Fibroblast of lung (primary cell): ENCODE results near the gene ZNF33B. TPM values are rescaled to one million over a fixed set of nuclear protein-coding genes. Genes with fewer than 3 reads are reported as not detected.
A peak's percentile ranks its signal among the peaks of the same experiment; 100 is the strongest.
"Not testable (repeated sequence)": the region's sequence is repeated elsewhere in the genome, so short reads cannot be mapped to it uniquely, and the experiment has no call there.

Experiments used
- DNase-seq, 2 donors: peaks; one replicate each; pipeline versions ENCODE4 v3.0.0 to v3.0.0-alpha.2; 2010; ENCODE audit warnings: low read depth in 2 of 2
- H2AFZ ChIP-seq: 2 replicates; pipeline ENCODE4 v1.5.1; 2012; ENCODE audit warnings: low read length, control low read depth, inconsistent platforms
- H3K27ac ChIP-seq: 2 replicates; pipeline ENCODE4 v1.5.1; 2011; ENCODE audit warnings: low read length, control low read depth; ENCODE audit not compliant: insufficient read depth
- H3K27me3 ChIP-seq: 2 replicates; pipeline ENCODE4 v1.5.1; 2011; ENCODE audit warnings: mild to moderate bottlenecking, low read length; ENCODE audit not compliant: control insufficient read depth, insufficient read depth
- H3K36me3 ChIP-seq: 2 replicates; pipeline ENCODE4 v1.5.1; 2011; ENCODE audit warnings: low read length; ENCODE audit not compliant: control insufficient read depth, insufficient read depth
- H3K4me1 ChIP-seq: 2 replicates; pipeline ENCODE4 v1.5.1; 2011; ENCODE audit warnings: low read length; ENCODE audit not compliant: control insufficient read depth, insufficient read depth; ENCODE audit errors: extremely low read depth
- H3K4me2 ChIP-seq: 2 replicates; pipeline ENCODE4 v1.5.1; 2011; ENCODE audit warnings: low read length, control low read depth; ENCODE audit not compliant: insufficient read depth; ENCODE audit errors: extremely low read depth
- H3K4me3 ChIP-seq, 4 experiments: fragments of 200-600 bp in 1 of 4; sonication (generic) in 1 of 4; replicated peaks in 1 of 4; 2 replicates each; pipeline ENCODE4 v1.5.1; 2011 to 2016; ENCODE audit warnings: low read length in 4 of 4, low read depth in 3 of 4, mild to moderate bottlenecking in 3 of 4, control low read depth in 2 of 4, inconsistent platforms in 1 of 4, mixed read lengths in 1 of 4; ENCODE audit not compliant: insufficient read depth in 1 of 4; ENCODE audit errors: control extremely low read depth in 1 of 4
- H3K79me2 ChIP-seq: 2 replicates; pipeline ENCODE4 v1.5.1; 2012; ENCODE audit warnings: mild to moderate bottlenecking, low read length, inconsistent platforms; ENCODE audit not compliant: control insufficient read depth, insufficient read depth
- H3K9ac ChIP-seq: 2 replicates; pipeline ENCODE4 v1.5.1; 2011; ENCODE audit warnings: mild to moderate bottlenecking, low read length, control low read depth; ENCODE audit not compliant: insufficient read depth
- H3K9me3 ChIP-seq: 2 replicates; pipeline ENCODE4 v1.5.1; 2012; ENCODE audit warnings: low read depth, low read length; ENCODE audit not compliant: control insufficient read depth, insufficient read depth
- H4K20me1 ChIP-seq: 2 replicates; pipeline ENCODE4 v1.5.1; 2011; ENCODE audit warnings: low read length; ENCODE audit not compliant: control insufficient read depth, insufficient read depth; ENCODE audit errors: extremely low read depth
- EZH2 ChIP-seq: IDR thresholded peaks from 2 replicates; pipeline ENCODE4 v1.5.1; 2012; ENCODE audit warnings: low read length, control low read depth, mild to moderate bottlenecking; ENCODE audit errors: missing control alignments
- polyA minus RNA-seq: library from RNA; depleted of rRNA, polyadenylated mRNA; stranded (reverse); fragments of >200 nt; gene quantifications from 2 replicates; pipeline ENCODE4 v1.2.3, GENCODE V29; 2011; ENCODE audit warnings: low replicate concordance
- polyA plus RNA-seq, 2 donors: library from polyadenylated mRNA; depleted of rRNA in 1 of 2; stranded (reverse) in 1 of 2; unstranded in 1 of 2; fragments of >200 nt; gene quantifications; 2 replicates each; pipeline ENCODE4 v1.2.1, GENCODE V29; 2011 to 2012; ENCODE audit warnings: missing spikeins in 1 of 2
- total RNA-seq: library from RNA; depleted of rRNA; stranded (reverse); fragments of >200 nt; gene quantifications from 2 replicates; pipeline ENCODE4 v1.2.1, GENCODE V29; 2014
- TF ChIP-seq, protein P1 (sequence below), 2 donors: IDR thresholded peaks in 1 of 2; conservative IDR thresholded peaks in 1 of 2; 1 replicate in 1 of 2; 2 replicates in 1 of 2; pipeline ENCODE4 v1.5.1; 2011 to 2012; ENCODE audit warnings: low read length in 2 of 2, control low read depth in 1 of 2, inconsistent platforms in 1 of 2, low read depth in 1 of 2, mild to moderate bottlenecking in 1 of 2

The ZNF33B gene
- total RNA-seq (7.8 and 10.0 TPM in 2 replicates), polyA plus RNA-seq (3.2 and 7.5 TPM in 2 replicates), polyA minus RNA-seq (9.7 TPM in 1 of 2 replicates, not detected in the other)
- 2.0 and 6.1 TPM in 2 replicates for polyA plus RNA-seq (2012)

DNA sequence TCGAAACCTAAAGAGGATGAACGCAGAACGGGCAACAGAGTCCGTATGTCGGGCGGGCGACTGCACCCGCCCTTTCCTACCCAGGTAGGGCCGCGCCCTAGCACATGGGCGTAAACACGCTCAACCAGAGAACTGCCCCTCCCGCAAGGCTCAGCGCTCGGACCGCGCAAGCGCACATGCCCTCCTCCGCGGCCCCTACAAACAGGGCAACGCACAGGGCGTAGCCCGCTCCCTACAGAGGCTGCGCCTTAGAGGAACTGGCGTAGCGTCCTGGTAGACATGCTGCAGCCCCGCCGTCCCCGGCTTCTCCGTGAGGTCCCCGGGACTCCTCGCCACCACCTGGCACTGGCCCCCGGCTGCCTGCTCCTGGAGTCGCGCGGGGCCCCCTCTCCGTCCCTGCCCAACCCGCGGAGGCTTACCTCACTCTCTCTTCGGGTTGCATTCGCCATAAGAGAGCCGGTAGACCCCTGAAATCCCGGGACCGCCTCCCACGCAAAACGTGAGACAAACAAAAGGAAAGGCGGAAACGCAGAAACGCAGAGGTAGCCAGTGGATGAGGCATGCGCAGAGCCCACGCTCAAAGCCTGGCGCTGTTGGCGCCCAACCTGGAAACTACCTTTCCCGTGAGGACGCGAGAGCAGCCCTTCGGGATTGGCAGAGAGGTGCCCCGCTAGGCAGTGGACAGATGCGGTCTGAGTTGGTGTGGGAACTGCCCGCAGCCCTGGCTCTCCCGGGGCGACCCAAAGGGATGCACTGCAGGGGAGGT, at the start of gene ZNF33B:
ZNF33B (minus strand) TSS at position 516 of the 766 bp plus-strand sequence. CDS start 1,642 bp downstream, outside the sequence.
- Histone ChIP-seq H3K9me3 (no peaks in the 10 kb centered on the region), H3K4me2 (peak within 1 kb of the TSS; percentile 76), H3K27me3 (no peaks in the 10 kb centered on the region), H3K4me1 (no peaks in the 10 kb centered on the region), H2AFZ (peak within 1 kb of the TSS; percentile 99), H3K27ac (peak within 1 kb of the TSS; percentile 81), H3K36me3 (no peaks in the 10 kb centered on the region), H3K4me3 (peak within 1 kb of the TSS; percentile 81 to 94 (median 84)), H4K20me1 (no peaks in the 10 kb centered on the region), H3K9ac (peak within 1 kb of the TSS; percentile 78), H3K79me2 (no peaks in the 10 kb centered on the region)
- no peak for TF ChIP-seq EZH2
- peak; percentile 89 to 93 for DNase-seq

DNA sequence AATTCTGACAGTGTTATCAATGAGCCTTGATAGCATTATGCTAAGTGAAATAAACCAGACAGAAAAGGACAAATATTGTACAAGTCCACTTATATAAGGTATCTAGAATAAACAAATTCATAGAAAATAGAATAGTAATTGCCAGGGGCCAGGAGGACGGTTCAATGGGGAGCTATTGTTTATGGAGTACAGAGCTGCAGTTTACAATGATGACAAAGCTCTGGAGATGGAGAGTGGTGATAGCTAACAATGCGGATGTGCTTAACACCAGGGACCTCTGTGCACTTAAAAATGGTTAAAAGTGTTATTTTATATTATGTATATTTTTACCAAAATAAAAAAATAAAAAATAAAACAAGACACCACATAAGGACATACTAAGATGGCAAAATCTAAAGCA, 46.1 kb upstream of the ZNF33B start:
- Histone ChIP-seq H3K9ac (no peak overlapping the region), H3K36me3 (no peaks in the 10 kb centered on the region), H3K9me3 (no peaks in the 10 kb centered on the region), H3K4me2 (no peak overlapping the region), H4K20me1 (no peaks in the 10 kb centered on the region), H3K27ac (no peak overlapping the region), H3K79me2 (no peaks in the 10 kb centered on the region), H3K27me3 (no peaks in the 10 kb centered on the region), H3K4me3 (no peak overlapping the region), H3K4me1 (no peaks in the 10 kb centered on the region), H2AFZ (no peak overlapping the region)
- DNase-seq: no peak
- TF ChIP-seq, protein P1, sequence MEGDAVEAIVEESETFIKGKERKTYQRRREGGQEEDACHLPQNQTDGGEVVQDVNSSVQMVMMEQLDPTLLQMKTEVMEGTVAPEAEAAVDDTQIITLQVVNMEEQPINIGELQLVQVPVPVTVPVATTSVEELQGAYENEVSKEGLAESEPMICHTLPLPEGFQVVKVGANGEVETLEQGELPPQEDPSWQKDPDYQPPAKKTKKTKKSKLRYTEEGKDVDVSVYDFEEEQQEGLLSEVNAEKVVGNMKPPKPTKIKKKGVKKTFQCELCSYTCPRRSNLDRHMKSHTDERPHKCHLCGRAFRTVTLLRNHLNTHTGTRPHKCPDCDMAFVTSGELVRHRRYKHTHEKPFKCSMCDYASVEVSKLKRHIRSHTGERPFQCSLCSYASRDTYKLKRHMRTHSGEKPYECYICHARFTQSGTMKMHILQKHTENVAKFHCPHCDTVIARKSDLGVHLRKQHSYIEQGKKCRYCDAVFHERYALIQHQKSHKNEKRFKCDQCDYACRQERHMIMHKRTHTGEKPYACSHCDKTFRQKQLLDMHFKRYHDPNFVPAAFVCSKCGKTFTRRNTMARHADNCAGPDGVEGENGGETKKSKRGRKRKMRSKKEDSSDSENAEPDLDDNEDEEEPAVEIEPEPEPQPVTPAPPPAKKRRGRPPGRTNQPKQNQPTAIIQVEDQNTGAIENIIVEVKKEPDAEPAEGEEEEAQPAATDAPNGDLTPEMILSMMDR (conservative IDR thresholded peaks at IDR 0.05 in 1 of 2, IDR thresholded peaks at IDR 0.05 in 1 of 2; ENCODE audit: low read depth in 1 of 2, low read length in 2 of 2): no peak
- no peak for TF ChIP-seq EZH2

DNA sequence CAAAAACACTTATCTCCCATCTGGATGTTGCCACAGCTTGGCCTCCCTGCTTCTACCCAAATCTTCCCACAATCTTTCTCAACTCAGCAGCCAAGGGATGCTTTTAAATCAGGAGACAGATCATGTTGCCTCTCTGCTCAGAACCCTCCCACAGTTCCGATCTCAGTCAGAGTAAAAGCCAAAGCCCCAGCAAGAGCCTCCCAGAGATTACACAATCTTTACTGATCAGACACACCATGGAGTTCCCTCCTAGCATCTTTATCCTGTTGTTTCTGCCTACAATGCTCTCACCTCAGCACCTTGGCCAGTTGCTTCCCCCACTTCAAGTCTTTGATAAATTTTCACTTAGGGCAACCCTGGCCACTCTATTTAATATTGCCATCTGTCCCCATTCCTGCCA, 41.9 kb upstream of the ZNF33B start:
- Histone ChIP-seq H3K9me3 (no peaks in the 10 kb centered on the region), H2AFZ (no peak overlapping the region), H3K4me2 (no peak overlapping the region), H3K79me2 (no peaks in the 10 kb centered on the region), H3K4me1 (no peaks in the 10 kb centered on the region), H3K27me3 (no peaks in the 10 kb centered on the region), H4K20me1 (no peaks in the 10 kb centered on the region), H3K36me3 (no peaks in the 10 kb centered on the region), H3K27ac (no peak overlapping the region), H3K9ac (no peak overlapping the region), H3K4me3 (no peak overlapping the region)
- TF ChIP-seq, protein P1 (conservative IDR thresholded peaks at IDR 0.05 in 1 of 2, IDR thresholded peaks at IDR 0.05 in 1 of 2; ENCODE audit: low read depth in 1 of 2, low read length in 2 of 2): no peak
- no peak for TF ChIP-seq EZH2
- no peak for DNase-seq

DNA sequence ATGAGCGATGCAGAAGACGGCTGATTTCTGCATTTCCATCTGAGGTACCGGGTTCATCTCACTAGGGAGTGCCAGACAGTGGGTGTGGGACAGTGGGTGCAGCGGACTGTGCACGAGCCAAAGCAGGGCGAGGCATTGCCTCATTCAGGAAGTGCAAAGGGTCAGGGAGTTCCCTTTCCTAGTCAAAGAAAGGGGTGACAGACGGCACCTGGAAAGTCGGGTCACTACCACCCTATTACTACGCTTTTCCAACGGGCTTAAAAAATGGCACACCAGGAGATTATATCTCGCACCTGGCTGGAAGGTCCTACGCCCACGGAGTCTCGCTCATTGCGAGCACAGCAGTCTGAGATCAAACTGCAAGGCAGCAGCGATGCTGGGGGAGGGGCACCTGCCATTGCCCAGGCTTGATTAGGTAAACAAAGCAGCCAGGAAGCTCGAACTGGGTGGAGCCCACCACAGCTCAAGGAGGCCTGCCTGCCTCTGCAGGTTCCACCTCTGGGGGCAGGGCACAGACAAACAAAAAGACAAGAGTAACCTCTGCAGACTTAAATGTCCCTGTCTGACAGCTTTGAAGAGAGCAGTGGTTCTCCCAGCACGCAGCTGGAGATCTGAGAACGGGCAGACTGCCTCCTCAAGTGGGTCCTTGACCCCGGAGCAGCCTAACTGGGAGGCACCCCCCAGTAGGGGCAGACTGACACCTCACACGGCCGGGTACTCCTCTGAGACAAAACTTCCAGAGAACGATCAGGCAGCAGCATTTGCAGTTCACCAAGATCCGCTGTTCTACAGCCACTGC, 27.0 kb upstream of the ZNF33B start:
- H3K27ac ChIP-seq, DNase-seq, H3K79me2 ChIP-seq, H3K4me1 ChIP-seq, H2AFZ ChIP-seq, H3K9me3 ChIP-seq, H4K20me1 ChIP-seq, H3K4me2 ChIP-seq, H3K36me3 ChIP-seq, H3K9ac ChIP-seq, H3K4me3 ChIP-seq, H3K27me3 ChIP-seq: not testable (repeated sequence)
